PC-3 (cell line): ENCODE results near the gene MCL1. TPM values are rescaled to one million over a fixed set of nuclear protein-coding genes. Genes with fewer than 3 reads are reported as not detected.
"Not testable (repeated sequence)": the region's sequence is repeated elsewhere in the genome, so short reads cannot be mapped to it uniquely, and the experiment has no call there.

Source experiments
- ATAC-seq: fragments of 200-7000 bp; cut with Tn5 transposase; 2 replicates; pipeline ENCODE4 v1.9.1; 2020; ENCODE audit warnings: mild to moderate bottlenecking, moderate library complexity
- BruUV-seq: library from RNA; stranded (reverse); fragments of 400-500 nt; replicated peaks from 2 replicates; lab custom pipeline; 2021; lab: Mats Ljungman, UMichigan
- CTCF ChIA-PET: fragments of 300-600 bp; sonication (Branson Sonifier 250); formaldehyde crosslinking; loops from one replicate; lab custom pipeline; 2022; ENCODE audit warnings: antibody characterized with exemption; lab: Charles Lee
- POLR2A ChIA-PET: fragments of 300-600 bp; sonication (Branson Sonifier 250); formaldehyde crosslinking; loops from one replicate; lab custom pipeline; 2022; ENCODE audit warnings: antibody characterized with exemption; ENCODE audit not compliant: unreplicated experiment; lab: Charles Lee
- DNase-seq: peaks from one replicate; pipeline ENCODE4 v3.0.0-alpha.2; 2015
- H2AFZ ChIP-seq: fragments of 300-600 bp; sonication (generic); 2 replicates; pipeline ENCODE4 v1.6.0; 2016; ENCODE audit warnings: antibody characterized with exemption, low read length
- H3F3A ChIP-seq: fragments of 300-600 bp; sonication (generic); one replicate; pipeline ENCODE4 v1.6.0; 2017; ENCODE audit warnings: antibody characterized with exemption, low read length, control low read depth, mild to moderate bottlenecking; ENCODE audit not compliant: unreplicated experiment
- H3K27ac ChIP-seq: fragments of 300-600 bp; sonication (generic); 2 replicates; pipeline ENCODE4 v1.5.1; 2016; ENCODE audit warnings: mild to moderate bottlenecking, low read length
- H3K27me3 ChIP-seq: fragments of 300-600 bp; sonication (generic); 2 replicates; pipeline ENCODE4 v1.6.1; 2016; ENCODE audit warnings: low read length, mixed read lengths
- H3K36me3 ChIP-seq: fragments of 300-600 bp; sonication (generic); 2 replicates; pipeline ENCODE4 v1.6.1; 2016; ENCODE audit warnings: low read depth, mixed run types, low read length, mixed read lengths
- H3K4me1 ChIP-seq: fragments of 300-600 bp; sonication (generic); 2 replicates; pipeline ENCODE4 v1.5.1; 2016; ENCODE audit warnings: low read length; ENCODE audit not compliant: insufficient read depth
- H3K4me2 ChIP-seq: fragments of 300-600 bp; sonication (generic); 2 replicates; pipeline ENCODE4 v1.6.0; 2016; ENCODE audit warnings: low read length
- H3K4me3 ChIP-seq: fragments of 300-600 bp; sonication (generic); 2 replicates; pipeline ENCODE4 v1.5.1; 2016; ENCODE audit warnings: mild to moderate bottlenecking, low read length, mixed read lengths
- H3K79me2 ChIP-seq: fragments of 300-600 bp; sonication (generic); 2 replicates; pipeline ENCODE4 v1.6.1; 2017; ENCODE audit warnings: low read length, mixed read lengths
- H3K9ac ChIP-seq: fragments of 300-600 bp; sonication (generic); 2 replicates; pipeline ENCODE4 v1.6.0; 2016; ENCODE audit warnings: mild to moderate bottlenecking, low read length
- H3K9me2 ChIP-seq: fragments of 300-600 bp; sonication (generic); replicated peaks from 2 replicates; pipeline ENCODE4 v1.6.1; 2016; ENCODE audit warnings: mixed run types, low read length, mixed read lengths
- H3K9me3 ChIP-seq: fragments of 300-600 bp; sonication (generic); 2 replicates; pipeline ENCODE4 v1.6.1; 2016; ENCODE audit warnings: low read length, mixed read lengths
- H4K20me1 ChIP-seq: fragments of 300-600 bp; sonication (generic); 2 replicates; pipeline ENCODE4 v1.6.1; 2016; ENCODE audit warnings: low read length, mixed read lengths
- EZH2 ChIP-seq: fragments of 300-600 bp; sonication (generic); IDR thresholded peaks from one replicate; pipeline ENCODE4 v1.6.1; 2017; ENCODE audit warnings: antibody characterized with exemption, mild to moderate bottlenecking, low read length; ENCODE audit not compliant: unreplicated experiment
- EZH2phosphoT487 ChIP-seq: fragments of 300-600 bp; sonication (generic); IDR thresholded peaks from 2 replicates; pipeline ENCODE4 v1.6.1; 2018; ENCODE audit warnings: mild to moderate bottlenecking, antibody characterized with exemption, low read length, borderline replicate concordance
- intact Hi-C: fragments of 100-400 bp; cut with micrococcal nuclease; formaldehyde crosslinking; loops from 2 replicates; pipeline ENCODE4 v1.9.0; 2023
- total RNA-seq: library from RNA; depleted of rRNA; stranded (reverse); fragments of >200 nt; gene quantifications from 2 replicates; pipeline ENCODE4 v1.2.3, GENCODE V29; 2014
- TF ChIP-seq, protein P1 (sequence below): fragments of 300-600 bp; sonication (generic); conservative IDR thresholded peaks from 2 replicates; pipeline ENCODE4 v1.5.1; 2017; ENCODE audit warnings: antibody characterized with exemption, low read depth, mild to moderate bottlenecking, low read length

The MCL1 gene
- total RNA-seq, 1 experiment from 2014 or later, result 285 TPM

DNA sequence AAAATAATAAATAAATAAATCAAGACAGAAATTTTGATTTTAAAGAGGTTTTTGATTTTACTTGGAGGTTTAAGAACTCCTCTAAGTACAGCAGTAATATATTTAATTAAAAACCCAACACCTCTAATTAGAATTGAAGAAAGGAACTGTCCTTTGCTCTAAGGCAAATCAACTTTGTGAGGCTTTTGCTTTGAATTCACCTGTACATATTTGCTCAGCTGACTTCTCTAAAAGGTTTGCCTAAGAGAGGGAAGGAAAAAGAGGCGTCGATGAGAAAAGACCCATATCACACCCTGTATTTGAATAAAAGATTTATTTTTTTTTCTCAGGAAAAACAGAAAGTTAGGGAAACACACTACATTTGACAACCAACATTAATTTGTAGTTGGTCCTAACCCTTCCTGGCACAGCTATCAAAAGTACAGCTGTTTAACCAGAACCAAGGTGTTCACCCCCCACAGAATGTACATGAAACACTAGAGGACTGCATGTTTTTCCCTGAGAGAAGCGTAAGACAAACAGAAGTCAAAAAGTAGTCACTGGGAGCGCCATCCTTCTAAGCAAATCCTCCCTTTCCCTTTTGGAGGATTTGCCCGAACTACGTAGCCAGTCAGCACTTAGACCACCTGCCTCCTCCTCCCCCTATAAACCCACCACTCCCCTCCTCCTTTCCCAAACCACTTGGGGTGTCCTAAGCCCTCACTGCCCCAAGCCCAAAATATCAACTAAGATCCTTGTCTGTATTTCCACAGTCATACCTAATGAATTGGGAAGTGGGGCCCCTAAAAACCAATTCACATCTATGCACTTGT lies 4.9 kb downstream of the MCL1 start:
- peaks cover 64% of the 10 kb centered on the region for H4K20me1 ChIP-seq
- H3K4me3 ChIP-seq, result peak overlapping the region; percentile 93
- no peaks in the 10 kb centered on the region for H3K27me3 ChIP-seq
- H3K27ac ChIP-seq, result peak overlapping the region; percentile 2; the same call in 1 of the 2 replicates
- H3K79me2 ChIP-seq, result peaks cover 92% of the 10 kb centered on the region
- CTCF ChIA-PET, result no interaction called here
- H3K9ac ChIP-seq, result no peak overlapping the region
- no TSS peak for BruUV-seq
- H3K9me2 ChIP-seq, result no peaks in the 10 kb centered on the region
- DNase-seq (no peak), ATAC-seq (no peak)
- H3K4me2 ChIP-seq, result peak overlapping the region; percentile 92
- POLR2A ChIA-PET, result interaction anchor here (0.5 kb wide), 1 partner anchor 335 kb away, joined by 9 read pairs; no protein-coding TSS in a partner anchor
- H3F3A ChIP-seq, result peaks cover 31% of the 10 kb centered on the region
- no peak overlapping the region for H2AFZ ChIP-seq
- H3K9me3 ChIP-seq, result no peaks in the 10 kb centered on the region
- H3K36me3 ChIP-seq, result peaks cover 68% of the 10 kb centered on the region
- H3K4me1 ChIP-seq, result peaks cover 36% of the 10 kb centered on the region
- intact Hi-C loops, result loop anchor here (5.0 kb wide), 1 partner anchor 238 kb away; no protein-coding TSS in a partner anchor
- no peak for TF ChIP-seq EZH2phosphoT487

DNA sequence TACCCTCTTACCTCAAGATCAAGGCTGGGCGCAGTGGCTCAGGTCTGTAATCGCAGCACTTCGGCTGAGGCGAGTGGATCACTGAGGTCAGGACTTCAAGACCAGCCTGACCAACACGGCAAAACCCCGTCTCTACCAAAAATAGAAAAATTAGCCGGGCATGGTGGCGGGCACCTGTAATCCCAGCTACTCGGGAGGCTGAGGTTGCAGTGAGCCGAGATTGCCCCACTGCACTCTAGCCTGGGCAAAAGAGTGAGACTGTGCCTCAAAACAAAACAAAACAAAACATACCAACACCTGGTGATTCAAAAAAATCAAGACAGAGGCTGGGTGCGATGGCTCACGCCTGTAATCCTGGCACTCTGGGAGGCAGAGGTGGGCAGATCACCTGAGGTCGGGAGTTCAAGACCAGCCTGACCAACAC lies 5.8 kb downstream of the MCL1 start:
- H2AFZ ChIP-seq, BruUV-seq, CTCF ChIA-PET, ATAC-seq, DNase-seq, H3K4me3 ChIP-seq, intact Hi-C loops, H3K9ac ChIP-seq, H3K9me3 ChIP-seq, H3K27me3 ChIP-seq, H3K4me2 ChIP-seq, H3K9me2 ChIP-seq: not testable (repeated sequence)
- peaks cover 31% of the 10 kb centered on the region for H3F3A ChIP-seq
- 0 out of 2 replicates have a peak overlapping the region, but pooled peaks have one; percentile 0 for H3K27ac ChIP-seq
- POLR2A ChIA-PET, result interaction anchor here (1.1 kb wide), 1 partner anchor 11 kb away, joined by 3 read pairs; no protein-coding TSS in a partner anchor
- H3K36me3 ChIP-seq, result peaks cover 65% of the 10 kb centered on the region
- peaks cover 85% of the 10 kb centered on the region for H3K79me2 ChIP-seq
- peaks cover 44% of the 10 kb centered on the region for H3K4me1 ChIP-seq
- peaks cover 60% of the 10 kb centered on the region for H4K20me1 ChIP-seq

DNA sequence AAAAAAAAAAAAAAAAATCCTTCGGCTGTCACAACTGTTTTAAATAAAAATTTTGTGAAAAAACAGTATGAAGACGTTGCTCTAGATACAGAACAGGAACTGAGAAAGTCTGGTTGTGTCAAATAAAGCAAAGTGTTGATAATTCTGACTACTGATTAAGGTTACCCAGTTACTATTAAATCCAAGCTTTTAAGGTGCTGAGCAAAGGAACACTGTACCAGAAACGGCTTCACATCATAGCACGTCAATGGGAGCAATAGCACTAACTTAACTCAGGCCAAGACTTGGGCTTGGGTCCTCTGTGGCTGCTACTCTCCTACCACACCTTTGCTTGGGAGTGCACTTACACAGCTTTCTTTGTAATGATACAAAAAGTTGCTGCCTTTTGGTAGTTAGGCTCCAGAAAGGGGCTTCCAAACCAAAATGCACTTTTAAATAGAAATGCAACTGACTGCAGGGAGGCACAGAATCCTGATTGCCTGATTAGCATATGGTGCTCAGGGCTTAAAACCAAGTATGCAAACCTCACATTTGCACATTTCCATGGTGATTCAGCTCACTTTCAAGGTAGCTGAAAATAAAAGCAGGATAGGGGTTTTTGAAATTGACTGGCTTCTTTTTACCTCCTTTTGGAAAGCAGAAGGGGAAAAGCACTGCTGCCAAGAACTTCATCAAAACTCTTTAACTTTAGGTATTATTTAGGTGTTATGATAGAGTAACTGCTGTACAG lies 6.3 kb downstream of the MCL1 start:
- Histone ChIP-seq H3K9ac (no peak overlapping the region), H3K27ac (0 out of 2 replicates have a peak overlapping the region, but pooled peaks have one; percentile 0), H3K27me3 (no peaks in the 10 kb centered on the region), H3K79me2 (peaks cover 80% of the 10 kb centered on the region), H3K4me2 (no peak overlapping the region), H3K4me1 (peaks cover 50% of the 10 kb centered on the region), H3K4me3 (no peak overlapping the region), H3K9me3 (no peaks in the 10 kb centered on the region), H3F3A (peaks cover 30% of the 10 kb centered on the region), H4K20me1 (peaks cover 57% of the 10 kb centered on the region), H2AFZ (no peak overlapping the region), H3K36me3 (peaks cover 59% of the 10 kb centered on the region), H3K9me2 (no peaks in the 10 kb centered on the region)
- BruUV-seq, result no TSS peak
- DNase-seq, result no peak
- ATAC-seq, result no peak
- CTCF ChIA-PET, result no interaction called here
- no peak for TF ChIP-seq EZH2phosphoT487
- TF ChIP-seq EZH2, result no peak
- TF ChIP-seq, protein P1, sequence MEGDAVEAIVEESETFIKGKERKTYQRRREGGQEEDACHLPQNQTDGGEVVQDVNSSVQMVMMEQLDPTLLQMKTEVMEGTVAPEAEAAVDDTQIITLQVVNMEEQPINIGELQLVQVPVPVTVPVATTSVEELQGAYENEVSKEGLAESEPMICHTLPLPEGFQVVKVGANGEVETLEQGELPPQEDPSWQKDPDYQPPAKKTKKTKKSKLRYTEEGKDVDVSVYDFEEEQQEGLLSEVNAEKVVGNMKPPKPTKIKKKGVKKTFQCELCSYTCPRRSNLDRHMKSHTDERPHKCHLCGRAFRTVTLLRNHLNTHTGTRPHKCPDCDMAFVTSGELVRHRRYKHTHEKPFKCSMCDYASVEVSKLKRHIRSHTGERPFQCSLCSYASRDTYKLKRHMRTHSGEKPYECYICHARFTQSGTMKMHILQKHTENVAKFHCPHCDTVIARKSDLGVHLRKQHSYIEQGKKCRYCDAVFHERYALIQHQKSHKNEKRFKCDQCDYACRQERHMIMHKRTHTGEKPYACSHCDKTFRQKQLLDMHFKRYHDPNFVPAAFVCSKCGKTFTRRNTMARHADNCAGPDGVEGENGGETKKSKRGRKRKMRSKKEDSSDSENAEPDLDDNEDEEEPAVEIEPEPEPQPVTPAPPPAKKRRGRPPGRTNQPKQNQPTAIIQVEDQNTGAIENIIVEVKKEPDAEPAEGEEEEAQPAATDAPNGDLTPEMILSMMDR, result no peak
- POLR2A ChIA-PET, result interaction anchor here (0.6 to 1.1 kb wide), 3 partner anchors 10 to 202 kb away, joined by 3 to 10 read pairs (median 5); no protein-coding TSS in a partner anchor
- intact Hi-C loops, result no loop called here
